Amniotic stem cell (primary cell): ENCODE results near the gene CNTNAP2.
"Not testable (repeated sequence)": the region's sequence is repeated elsewhere in the genome, so short reads cannot be mapped to it uniquely, and the experiment has no call there.

Source experiments
- DNase-seq: peaks from one replicate; lab custom pipeline; 2025; lab: John Stamatoyannopoulos, UW

The CNTNAP2 gene

DNA sequence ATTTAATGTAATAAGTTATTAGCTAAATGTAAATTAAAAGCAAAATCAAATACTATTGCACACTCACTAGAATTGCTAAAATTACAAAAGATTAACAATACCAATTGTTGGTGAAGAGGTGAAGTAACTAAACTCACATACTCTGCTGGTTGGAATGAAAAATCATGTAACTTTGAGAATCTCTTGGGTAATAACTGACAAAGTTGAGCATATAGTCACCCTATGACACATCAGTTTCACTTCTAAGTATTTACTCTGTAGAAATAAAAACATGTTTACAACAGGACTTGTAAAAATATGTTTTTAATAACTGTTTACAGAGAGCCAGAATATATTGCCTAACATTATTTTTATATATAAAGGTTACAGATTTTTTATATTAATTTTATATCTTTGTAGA is 33.6 kb downstream of the CNTNAP2 start:
- DNase-seq = no peak

- no peak for DNase-seq
Observed at GRCh38 chr7:146172112-146172511, 55.5 kb downstream of the CNTNAP2 start.

DNA sequence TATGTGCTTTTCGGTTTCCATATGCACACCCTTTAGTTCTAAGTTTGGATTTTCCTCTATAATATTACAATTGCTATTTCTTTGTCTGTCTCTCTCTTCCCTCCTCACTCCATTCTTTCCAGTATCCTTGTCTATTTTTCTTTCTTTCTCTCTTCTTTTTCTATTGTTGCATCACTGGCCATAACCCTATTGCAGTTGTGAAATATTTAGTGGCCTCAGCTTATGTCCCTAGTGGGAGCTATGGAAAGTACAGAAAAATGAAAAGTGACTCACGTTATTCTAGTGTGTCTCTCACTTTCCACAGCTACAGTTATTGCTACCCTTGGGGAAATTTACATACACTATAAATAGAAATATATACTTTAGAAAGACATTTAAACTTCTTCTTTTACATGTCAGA is 59.1 kb downstream of the CNTNAP2 start:
- no peak for DNase-seq

DNA sequence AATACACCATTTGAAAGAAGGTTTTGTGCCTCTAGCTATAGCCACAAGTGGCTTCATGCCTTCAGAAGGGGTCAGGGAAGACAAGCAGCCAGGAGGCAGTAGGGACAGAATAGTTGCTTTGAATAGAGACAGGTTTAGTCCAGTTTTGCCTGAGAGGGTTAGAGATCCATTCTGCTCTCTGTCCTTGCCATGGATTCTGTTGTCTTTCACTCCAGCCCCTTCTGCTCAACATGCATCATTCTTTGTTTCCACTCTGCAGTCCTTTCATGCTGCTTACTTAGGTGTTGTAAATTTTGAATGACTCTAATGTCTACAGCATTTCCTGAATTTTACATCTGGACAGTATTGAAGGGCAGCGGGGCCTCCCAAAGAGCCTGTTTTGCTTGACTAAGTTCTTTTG is 60.3 kb downstream of the CNTNAP2 start:
- DNase-seq = no peak

- DNase-seq = no peak
Observed at GRCh38 chr7:146177301-146177700, 60.7 kb downstream of the CNTNAP2 start.

GRCh38 chr7:146185844-146186243 is 69.2 kb downstream of the CNTNAP2 start:
- DNase-seq = no peak

DNA sequence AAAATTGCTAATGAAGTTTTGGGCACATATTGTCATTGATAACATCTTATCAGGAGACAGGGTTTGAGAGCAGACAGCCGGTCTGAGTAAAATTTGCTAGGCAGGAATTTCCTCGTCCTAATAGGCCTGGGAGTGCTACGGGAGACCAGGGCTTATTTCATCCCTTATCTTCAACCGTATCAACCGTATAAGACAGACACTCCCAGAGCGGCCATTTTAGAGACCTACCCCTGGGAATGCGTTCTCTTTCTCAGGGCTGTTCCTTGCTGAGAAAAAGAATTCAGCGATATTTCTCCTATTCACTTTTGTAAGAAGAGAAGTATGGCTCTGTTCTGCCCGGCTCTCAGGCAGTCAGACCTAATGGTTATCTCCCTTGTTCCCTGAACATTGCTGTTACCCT is 74.8 kb downstream of the CNTNAP2 start:
- not testable (repeated sequence) for DNase-seq

- DNase-seq = no peak
Observed at GRCh38 chr7:146201945-146202344, 85.3 kb downstream of the CNTNAP2 start.

- DNase-seq = no peak
Observed at GRCh38 chr7:146206270-146206669, 89.7 kb downstream of the CNTNAP2 start.

DNA sequence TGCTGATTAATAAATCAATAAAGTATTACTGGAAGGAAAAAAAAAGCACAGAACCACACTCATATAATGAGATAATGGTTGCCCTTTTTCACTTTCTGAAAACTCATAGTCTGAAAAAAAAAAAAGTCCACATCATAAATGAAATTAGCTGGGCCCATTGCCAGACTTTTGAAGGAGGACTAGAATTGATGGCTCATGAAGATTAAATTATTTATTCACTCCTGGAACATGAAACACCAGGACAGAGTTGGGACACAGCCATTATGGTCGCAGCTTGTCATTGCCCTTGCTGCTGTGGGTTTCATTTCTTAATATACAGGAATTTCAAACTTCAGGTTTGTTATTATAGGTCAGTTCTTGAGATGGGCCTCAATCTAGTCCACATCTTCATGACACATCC is 91.9 kb downstream of the CNTNAP2 start:
- no peak for DNase-seq

- DNase-seq = no peak
Observed at GRCh38 chr7:146214842-146215241, 98.2 kb downstream of the CNTNAP2 start.

GRCh38 chr7:146216396-146217041 is 99.9 kb downstream of the CNTNAP2 start:
- no peak for DNase-seq

DNA sequence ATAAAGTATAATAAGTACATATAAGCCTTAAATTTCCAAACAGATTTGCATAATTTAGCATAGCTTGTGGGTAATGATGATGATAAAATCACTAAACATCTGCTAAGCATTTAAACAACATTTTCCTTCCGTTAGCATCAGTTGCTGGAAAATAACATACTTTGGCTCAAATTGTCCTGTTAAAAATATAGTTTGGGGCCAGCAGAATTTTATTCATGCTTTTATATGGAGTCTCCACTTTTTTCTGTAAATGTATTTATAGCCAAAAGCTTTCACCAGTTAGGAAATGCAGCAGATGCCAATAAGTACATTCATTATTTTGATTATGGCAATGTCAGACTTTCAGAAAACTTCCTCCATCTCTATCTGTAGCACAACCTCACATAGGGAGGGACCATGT is 107.2 kb downstream of the CNTNAP2 start:
- no peak for DNase-seq

GRCh38 chr7:146232604-146233003 is 116.0 kb downstream of the CNTNAP2 start:
- DNase-seq = no peak

DNA sequence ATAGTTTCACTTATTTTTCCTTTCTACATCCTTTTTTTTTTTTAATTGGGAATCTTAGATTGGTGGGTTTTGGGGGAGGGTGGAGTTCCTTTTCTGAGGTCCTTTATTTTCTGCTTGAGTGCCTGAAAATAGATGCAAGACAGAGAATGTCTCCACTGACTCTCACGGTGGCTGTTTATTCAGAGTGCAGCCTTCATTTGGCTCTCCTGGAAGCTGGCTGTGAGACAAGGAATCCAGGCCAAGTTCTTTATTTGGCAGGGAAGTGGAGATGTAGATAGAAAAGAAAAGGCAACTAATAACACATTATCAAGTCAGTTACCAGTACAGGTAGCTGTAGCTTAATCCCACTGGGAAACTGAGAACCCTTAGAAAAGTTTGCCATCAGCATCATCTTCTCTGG is 118.6 kb downstream of the CNTNAP2 start:
- DNase-seq = no peak

GRCh38 chr7:146242661-146243060 is 126.1 kb downstream of the CNTNAP2 start:
- DNase-seq = no peak

DNA sequence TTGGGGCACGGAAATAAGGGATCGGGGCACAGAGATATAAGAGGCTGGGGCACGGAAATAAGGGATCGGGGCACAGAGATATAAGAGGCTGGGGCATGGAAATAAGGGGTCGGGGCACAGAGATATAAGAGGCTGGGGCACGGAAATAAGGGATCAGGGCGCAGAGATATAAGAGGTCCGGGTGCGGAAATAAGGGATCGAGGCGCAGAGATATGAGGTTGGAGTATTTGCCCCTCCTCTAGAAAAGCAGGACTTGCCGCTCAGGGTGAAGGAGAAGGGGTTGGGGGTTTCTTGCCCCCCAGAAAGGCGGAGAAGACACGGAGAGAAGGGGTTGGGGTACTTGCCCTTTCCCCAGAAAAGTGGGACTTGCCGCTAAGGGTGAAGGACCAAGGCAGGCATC is 131.4 kb downstream of the CNTNAP2 start:
- DNase-seq = not testable (repeated sequence)

DNA sequence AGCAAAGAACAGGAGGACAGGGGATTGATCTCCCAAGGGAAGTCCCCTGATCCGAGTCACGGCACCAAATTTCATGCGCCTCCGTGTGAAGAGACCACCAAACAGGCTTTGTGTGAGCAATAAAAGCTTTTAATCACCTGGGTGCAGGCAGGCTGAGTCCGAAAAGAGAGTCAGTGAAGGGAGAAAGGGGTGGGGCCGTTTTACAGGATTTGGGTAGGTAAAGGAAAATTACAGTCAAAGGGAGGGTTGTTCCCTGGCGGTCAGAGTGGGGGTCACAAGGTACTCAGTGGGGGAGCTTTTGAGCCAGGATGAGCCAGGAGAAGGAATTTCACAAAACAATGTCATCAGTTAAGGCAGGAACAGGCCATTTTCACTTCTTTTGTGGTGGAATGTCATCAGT is 132.1 kb downstream of the CNTNAP2 start:
- DNase-seq = not testable (repeated sequence)

- no peak for DNase-seq
Observed at GRCh38 chr7:146249272-146249671, 132.7 kb downstream of the CNTNAP2 start.

DNA sequence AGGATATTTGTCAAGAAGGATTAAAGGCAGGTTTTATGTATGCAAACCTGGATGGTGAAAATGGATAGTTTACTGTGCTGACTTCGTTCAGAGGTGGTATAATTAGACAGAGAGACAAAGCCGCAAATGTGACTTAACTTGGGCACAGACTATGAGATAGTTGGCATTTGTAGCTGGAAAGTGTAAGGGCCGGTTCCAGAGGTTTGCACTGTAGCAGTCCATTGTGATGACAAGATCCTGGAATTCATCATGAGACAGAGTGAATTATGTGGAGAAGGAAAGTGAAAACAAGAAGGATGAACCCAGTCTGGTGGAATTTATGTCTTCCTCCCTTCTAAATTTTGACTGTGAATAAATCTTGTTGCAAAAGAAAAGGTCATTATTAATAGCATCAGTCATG is 139.0 kb downstream of the CNTNAP2 start:
- DNase-seq = no peak

- DNase-seq = no peak
Observed at GRCh38 chr7:146262527-146262926, 145.9 kb downstream of the CNTNAP2 start.

DNA sequence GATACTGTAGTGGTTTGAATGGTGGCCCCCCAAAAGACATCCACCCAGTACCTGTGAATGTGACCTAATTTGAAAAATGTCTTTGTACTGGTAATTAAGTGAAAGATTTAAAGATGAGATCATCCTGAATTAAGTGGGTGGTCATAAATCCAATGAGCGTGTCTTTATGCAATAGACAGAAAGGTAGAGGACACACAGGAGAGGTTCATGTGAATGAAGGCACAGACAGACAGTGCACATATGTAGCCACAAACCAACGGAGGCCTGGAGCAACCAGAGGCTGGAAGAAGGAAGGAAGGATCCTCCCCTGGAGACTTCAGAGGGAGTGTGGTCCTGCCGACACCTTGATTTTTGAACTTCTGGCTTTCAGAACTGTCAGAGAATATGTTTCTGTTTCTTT is 160.3 kb downstream of the CNTNAP2 start:
- DNase-seq = no peak

DNA sequence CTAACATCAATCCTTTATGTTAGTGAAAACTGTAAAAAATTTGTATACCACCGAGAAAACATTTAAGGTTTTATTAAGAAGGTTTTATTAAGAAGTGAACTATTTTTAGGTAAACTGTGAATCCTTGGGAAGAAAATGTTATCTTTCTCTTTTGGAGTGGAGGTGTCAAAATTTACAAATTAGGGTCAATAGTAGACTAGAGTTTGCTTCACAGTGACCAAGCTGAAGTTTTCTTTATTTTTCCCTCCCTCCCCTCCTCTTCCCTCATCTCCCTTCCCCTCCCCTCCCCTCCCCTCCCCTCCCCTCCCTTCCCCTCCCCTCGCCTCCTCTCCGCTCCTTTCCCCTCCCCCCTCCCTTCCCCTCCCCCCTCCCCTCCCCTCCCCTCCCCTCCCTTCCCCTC is 168.8 kb downstream of the CNTNAP2 start:
- DNase-seq = no peak

DNA sequence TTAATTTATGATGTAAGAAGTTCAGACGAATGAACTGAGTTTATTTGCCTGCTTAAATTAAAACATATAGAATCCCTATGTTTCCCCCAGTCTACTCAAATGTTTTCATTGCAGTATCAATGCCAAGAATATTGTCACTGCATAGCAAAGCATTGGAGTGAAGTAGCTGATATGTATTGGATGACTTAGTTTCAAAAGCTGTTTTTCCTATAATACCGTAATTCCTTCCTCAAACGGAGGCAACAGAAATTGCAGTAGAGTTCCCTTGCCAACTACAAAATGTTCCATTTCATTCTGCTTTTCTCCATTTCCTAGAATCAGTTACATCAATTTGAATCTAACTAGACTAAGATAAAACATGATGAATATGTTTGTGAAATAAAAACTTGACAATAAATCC is 174.1 kb downstream of the CNTNAP2 start:
- no peak for DNase-seq

GRCh38 chr7:146291900-146292299 is 175.3 kb downstream of the CNTNAP2 start:
- no peak for DNase-seq
